ENCODE measurements around the gene CTTN. TPM values are rescaled to one million over a fixed set of nuclear protein-coding genes. Genes with fewer than 3 reads are reported as not detected.

The CTTN gene
- total and polyA plus RNA-seq, 9 of the 15 experiments (the other 6 are each of a cell fraction or from before 2014, with no cell fraction given): 9.9 to 158 (median 99.7) TPM

DNA sequence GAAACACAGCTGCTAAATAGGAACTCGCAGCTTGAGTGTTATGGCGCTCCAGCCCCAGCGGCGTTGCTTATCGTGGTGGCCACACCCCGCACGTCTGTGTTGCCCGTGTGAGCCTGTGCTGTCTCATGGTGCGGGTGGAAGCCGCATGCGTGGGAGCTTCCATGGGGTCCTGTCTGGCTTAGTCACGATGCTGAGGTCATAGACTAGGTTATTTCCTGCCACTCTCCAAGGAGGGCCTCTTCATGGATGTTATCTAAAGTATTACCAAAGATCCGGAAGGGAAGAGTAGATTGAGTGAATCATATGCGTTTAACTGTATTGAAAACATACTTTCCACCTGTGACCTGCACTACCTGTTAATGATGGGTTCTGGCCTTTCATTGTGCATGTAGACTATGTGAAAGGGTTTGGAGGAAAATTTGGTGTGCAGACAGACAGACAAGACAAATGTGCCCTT, 21.7 kb downstream of the CTTN start (continued):
- TF ChIP-seq, protein P1, sequence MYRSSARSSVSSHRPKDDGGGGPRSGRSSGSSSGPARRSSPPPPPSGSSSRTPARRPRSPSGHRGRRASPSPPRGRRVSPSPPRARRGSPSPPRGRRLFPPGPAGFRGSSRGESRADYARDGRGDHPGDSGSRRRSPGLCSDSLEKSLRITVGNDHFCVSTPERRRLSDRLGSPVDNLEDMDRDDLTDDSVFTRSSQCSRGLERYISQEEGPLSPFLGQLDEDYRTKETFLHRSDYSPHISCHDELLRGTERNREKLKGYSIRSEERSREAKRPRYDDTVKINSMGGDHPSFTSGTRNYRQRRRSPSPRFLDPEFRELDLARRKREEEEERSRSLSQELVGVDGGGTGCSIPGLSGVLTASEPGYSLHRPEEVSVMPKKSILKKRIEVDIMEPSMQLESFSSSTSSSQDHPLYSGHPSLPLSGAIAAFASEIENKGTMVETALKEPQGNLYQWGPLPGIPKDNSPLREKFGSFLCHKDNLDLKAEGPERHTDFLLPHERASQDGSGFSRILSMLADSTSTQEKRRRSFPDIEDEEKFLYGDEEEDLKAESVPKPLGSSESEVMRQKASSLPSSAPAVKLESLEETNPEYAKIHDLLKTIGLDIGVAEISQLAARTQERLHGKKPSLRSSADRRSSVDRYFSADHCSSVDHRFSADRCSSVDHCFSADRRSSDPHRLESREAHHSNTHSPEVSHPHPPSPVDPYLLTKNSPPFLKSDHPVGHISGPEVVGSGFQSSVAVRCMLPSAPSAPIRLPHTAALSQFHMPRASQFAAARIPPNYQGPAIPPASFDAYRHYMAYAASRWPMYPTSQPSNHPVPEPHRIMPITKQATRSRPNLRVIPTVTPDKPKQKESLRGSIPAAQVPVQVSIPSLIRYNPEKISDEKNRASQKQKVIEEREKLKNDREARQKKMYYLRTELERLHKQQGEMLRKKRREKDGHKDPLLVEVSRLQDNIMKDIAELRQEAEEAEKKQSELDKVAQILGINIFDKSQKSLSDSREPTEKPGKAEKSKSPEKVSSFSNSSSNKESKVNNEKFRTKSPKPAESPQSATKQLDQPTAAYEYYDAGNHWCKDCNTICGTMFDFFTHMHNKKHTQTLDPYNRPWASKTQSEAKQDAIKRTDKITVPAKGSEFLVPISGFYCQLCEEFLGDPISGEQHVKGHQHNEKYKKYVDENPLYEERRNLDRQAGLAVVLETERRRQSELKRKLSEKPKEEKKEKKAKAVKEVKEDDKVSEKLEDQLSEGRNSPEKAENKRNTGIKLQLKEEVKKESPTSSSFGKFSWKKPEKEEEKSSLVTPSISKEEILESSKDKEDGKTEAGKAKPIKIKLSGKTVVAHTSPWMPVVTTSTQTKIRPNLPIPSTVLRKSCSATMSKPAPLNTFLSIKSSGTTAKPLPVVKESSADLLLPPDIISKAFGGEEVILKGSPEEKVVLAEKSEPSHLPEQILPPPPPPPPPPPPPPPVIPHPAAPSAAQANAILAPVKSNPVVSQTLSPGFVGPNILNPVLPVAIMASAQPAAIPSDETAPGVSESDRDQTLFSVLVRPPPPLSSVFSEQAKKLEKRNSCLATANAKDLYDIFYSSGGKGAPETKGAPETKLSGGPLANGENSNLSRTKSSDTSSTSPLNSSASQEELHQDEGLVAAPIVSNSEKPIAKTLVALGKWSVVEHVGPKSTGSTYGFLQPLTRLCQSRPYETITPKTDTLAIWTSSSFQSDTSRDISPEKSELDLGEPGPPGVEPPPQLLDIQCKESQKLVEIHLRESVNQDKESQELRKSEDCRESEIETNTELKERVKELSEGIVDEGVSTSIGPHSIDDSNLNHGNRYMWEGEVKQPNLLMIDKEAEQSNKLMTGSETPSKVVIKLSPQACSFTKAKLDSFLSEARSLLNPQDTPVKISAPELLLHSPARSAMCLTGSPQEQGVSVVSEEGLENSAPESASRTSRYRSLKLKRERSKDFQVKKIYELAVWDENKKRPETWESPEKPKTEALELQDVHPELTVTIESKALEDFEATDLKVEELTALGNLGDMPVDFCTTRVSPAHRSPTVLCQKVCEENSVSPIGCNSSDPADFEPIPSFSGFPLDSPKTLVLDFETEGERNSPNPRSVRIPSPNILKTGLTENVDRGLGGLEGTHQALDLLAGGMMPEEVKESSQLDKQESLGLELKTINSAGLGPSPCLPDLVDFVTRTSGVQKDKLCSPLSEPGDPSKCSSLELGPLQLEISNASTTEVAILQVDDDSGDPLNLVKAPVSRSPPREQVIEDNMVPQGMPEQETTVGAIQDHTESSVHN (IDR thresholded peaks at IDR 0.05; ENCODE audit: borderline replicate concordance in 1 of 2, low read depth in 1 of 2): peak in 1 of 2 experiments; percentile 96; a peak in 2 of 4 replicates
- TF ChIP-seq ZNF589 (CRISPR knock-in tag; IDR thresholded peaks at IDR 0.05; ENCODE audit: low read depth) (peak; percentile 92), ZBTB7A (IDR thresholded peaks at IDR 0.05; ENCODE audit: borderline replicate concordance, control insufficient read depth, low read depth, low read length) (peak; percentile 52; the same call in 1 of the 2 replicates), POLR2AphosphoS2 (IDR thresholded peaks at IDR 0.05; ENCODE audit: low read length) (peak; percentile 86), ELF1 (tag; IDR thresholded peaks at IDR 0.05) (peak; percentile 80), POLR2AphosphoS5 (IDR thresholded peaks at IDR 0.05; ENCODE audit: control insufficient read depth, insufficient read depth, low read depth, low read length) (peak; percentile 94), BCOR (IDR thresholded peaks at IDR 0.05) (peak; percentile 83), CREB1 (IDR thresholded peaks at IDR 0.05) (peak; percentile 69; the same call in 1 of the 2 replicates), CREB1 (CRISPR knock-in tag; IDR thresholded peaks at IDR 0.05) (peak; percentile 78), KAT7 (CRISPR knock-in tag; IDR thresholded peaks at IDR 0.05; ENCODE audit: borderline replicate concordance) (peak; percentile 58; the same call in 1 of the 2 replicates), STAG1 (CRISPR knock-in tag; IDR thresholded peaks at IDR 0.05; ENCODE audit: borderline replicate concordance) (no peak)
- TF ChIP-seq, protein P2, sequence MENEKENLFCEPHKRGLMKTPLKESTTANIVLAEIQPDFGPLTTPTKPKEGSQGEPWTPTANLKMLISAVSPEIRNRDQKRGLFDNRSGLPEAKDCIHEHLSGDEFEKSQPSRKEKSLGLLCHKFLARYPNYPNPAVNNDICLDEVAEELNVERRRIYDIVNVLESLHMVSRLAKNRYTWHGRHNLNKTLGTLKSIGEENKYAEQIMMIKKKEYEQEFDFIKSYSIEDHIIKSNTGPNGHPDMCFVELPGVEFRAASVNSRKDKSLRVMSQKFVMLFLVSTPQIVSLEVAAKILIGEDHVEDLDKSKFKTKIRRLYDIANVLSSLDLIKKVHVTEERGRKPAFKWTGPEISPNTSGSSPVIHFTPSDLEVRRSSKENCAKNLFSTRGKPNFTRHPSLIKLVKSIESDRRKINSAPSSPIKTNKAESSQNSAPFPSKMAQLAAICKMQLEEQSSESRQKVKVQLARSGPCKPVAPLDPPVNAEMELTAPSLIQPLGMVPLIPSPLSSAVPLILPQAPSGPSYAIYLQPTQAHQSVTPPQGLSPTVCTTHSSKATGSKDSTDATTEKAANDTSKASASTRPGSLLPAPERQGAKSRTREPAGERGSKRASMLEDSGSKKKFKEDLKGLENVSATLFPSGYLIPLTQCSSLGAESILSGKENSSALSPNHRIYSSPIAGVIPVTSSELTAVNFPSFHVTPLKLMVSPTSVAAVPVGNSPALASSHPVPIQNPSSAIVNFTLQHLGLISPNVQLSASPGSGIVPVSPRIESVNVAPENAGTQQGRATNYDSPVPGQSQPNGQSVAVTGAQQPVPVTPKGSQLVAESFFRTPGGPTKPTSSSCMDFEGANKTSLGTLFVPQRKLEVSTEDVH (IDR thresholded peaks at IDR 0.05; ENCODE audit: low read depth, partially characterized antibody): peak; percentile 48
- TF ChIP-seq, protein P3, sequence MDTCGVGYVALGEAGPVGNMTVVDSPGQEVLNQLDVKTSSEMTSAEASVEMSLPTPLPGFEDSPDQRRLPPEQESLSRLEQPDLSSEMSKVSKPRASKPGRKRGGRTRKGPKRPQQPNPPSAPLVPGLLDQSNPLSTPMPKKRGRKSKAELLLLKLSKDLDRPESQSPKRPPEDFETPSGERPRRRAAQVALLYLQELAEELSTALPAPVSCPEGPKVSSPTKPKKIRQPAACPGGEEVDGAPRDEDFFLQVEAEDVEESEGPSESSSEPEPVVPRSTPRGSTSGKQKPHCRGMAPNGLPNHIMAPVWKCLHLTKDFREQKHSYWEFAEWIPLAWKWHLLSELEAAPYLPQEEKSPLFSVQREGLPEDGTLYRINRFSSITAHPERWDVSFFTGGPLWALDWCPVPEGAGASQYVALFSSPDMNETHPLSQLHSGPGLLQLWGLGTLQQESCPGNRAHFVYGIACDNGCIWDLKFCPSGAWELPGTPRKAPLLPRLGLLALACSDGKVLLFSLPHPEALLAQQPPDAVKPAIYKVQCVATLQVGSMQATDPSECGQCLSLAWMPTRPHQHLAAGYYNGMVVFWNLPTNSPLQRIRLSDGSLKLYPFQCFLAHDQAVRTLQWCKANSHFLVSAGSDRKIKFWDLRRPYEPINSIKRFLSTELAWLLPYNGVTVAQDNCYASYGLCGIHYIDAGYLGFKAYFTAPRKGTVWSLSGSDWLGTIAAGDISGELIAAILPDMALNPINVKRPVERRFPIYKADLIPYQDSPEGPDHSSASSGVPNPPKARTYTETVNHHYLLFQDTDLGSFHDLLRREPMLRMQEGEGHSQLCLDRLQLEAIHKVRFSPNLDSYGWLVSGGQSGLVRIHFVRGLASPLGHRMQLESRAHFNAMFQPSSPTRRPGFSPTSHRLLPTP (IDR thresholded peaks at IDR 0.05; ENCODE audit: borderline replicate concordance, extremely low read depth, insufficient read length): no peak

Measured in K562 (cell line).